GM23248 (cell line): ENCODE results near the gene GRB14. TPM values are rescaled to one million over a fixed set of nuclear protein-coding genes. Genes with fewer than 3 reads are reported as not detected.

Experiments used
- DNase-seq: peaks from one replicate; pipeline ENCODE4 v3.0.0-alpha.2; 2015
- H2AFZ ChIP-seq: fragments of 200-600 bp; sonication (generic); 2 replicates; pipeline ENCODE4 v1.6.1; 2016; ENCODE audit warnings: antibody characterized with exemption
- H3F3A ChIP-seq: fragments of 200-600 bp; sonication (generic); 2 replicates; pipeline ENCODE4 v1.6.1; 2016; ENCODE audit warnings: mild to moderate bottlenecking, antibody characterized with exemption, mixed run types; ENCODE audit not compliant: insufficient read depth
- H3K27ac ChIP-seq: fragments of 200-600 bp; sonication (generic); 2 replicates; pipeline ENCODE4 v1.5.1; 2016; ENCODE audit warnings: mild to moderate bottlenecking
- H3K27me3 ChIP-seq: fragments of 200-600 bp; sonication (generic); replicated peaks from 2 replicates; pipeline ENCODE4 v1.6.1; 2016; ENCODE audit warnings: mild to moderate bottlenecking; ENCODE audit not compliant: insufficient read depth
- H3K36me3 ChIP-seq: fragments of 200-600 bp; sonication (generic); 2 replicates; pipeline ENCODE4 v1.6.1; 2016; ENCODE audit warnings: low read depth, mild to moderate bottlenecking
- H3K4me1 ChIP-seq: fragments of 200-600 bp; sonication (generic); 2 replicates; pipeline ENCODE4 v1.6.1; 2016; ENCODE audit warnings: mild to moderate bottlenecking; ENCODE audit not compliant: insufficient read depth
- H3K4me2 ChIP-seq: fragments of 200-600 bp; sonication (generic); one replicate; pipeline ENCODE4 v1.6.1; 2016; ENCODE audit warnings: mild to moderate bottlenecking; ENCODE audit not compliant: unreplicated experiment
- H3K4me3 ChIP-seq: fragments of 200-600 bp; sonication (generic); 2 replicates; pipeline ENCODE4 v1.5.1; 2016; ENCODE audit warnings: mild to moderate bottlenecking
- H3K79me2 ChIP-seq: fragments of 200-600 bp; sonication (generic); 2 replicates; pipeline ENCODE4 v1.6.1; 2016; ENCODE audit warnings: mild to moderate bottlenecking; ENCODE audit not compliant: insufficient read depth
- H3K9ac ChIP-seq: fragments of 200-600 bp; sonication (generic); 2 replicates; pipeline ENCODE4 v1.6.1; 2016; ENCODE audit warnings: mild to moderate bottlenecking
- H3K9me2 ChIP-seq: fragments of 200-600 bp; sonication (generic); 2 replicates; pipeline ENCODE4 v1.6.1; 2016; ENCODE audit warnings: mixed run types, mild to moderate bottlenecking, moderate library complexity; ENCODE audit not compliant: insufficient read depth
- H3K9me3 ChIP-seq: fragments of 200-600 bp; sonication (generic); one replicate; pipeline ENCODE4 v1.6.1; 2017; ENCODE audit warnings: low read depth
- H4K20me1 ChIP-seq: fragments of 200-600 bp; sonication (generic); 2 replicates; pipeline ENCODE4 v1.6.0; 2016; ENCODE audit not compliant: insufficient read depth
- EZH2 ChIP-seq: fragments of 200-600 bp; sonication (generic); IDR thresholded peaks from 2 replicates; pipeline ENCODE4 v1.6.1; 2018; ENCODE audit warnings: antibody characterized with exemption, mild to moderate bottlenecking; ENCODE audit not compliant: insufficient read depth, poor library complexity, severe bottlenecking
- EZH2phosphoT487 ChIP-seq: fragments of 200-600 bp; sonication (generic); IDR thresholded peaks from 2 replicates; pipeline ENCODE4 v1.6.1; 2018; ENCODE audit warnings: antibody characterized with exemption, moderate library complexity, mild to moderate bottlenecking, low read depth; ENCODE audit not compliant: insufficient read depth
- WGBS, 2 experiments: methylation state at CpG; one replicate each; pipeline ENCODE4 v1.1.6; 2015 to 2017; ENCODE audit warnings: low lambda C conversion rate in 2 of 2, low coverage in 1 of 2; ENCODE audit errors: missing lambda C conversion rate in 2 of 2; 5-methylcytosine and 5-hydroxymethylcytosine counted together
- in situ Hi-C: fragments of 300-500 bp; cut with MboI; formaldehyde crosslinking; loops from 2 replicates; pipeline ENCODE4 v1.15.0; 2020
- polyA plus RNA-seq: library from polyadenylated mRNA; unstranded; fragments of >200 nt; fragmentation: Nextera tagmentation; extraction: Ambion mirVana; gene quantifications from 2 replicates; pipeline ENCODE4 v1.2.1, GENCODE V29; 2016
- total RNA-seq: library from RNA; depleted of rRNA; stranded (reverse); fragments of >200 nt; shearing (Covaris generic); gene quantifications from 2 replicates; pipeline ENCODE4 v1.2.3, GENCODE V29; 2014

GRB14 gene
- total and polyA plus RNA-seq, 2 experiments from 2014 or later: 0.23 TPM; not detected in 1

DNA sequence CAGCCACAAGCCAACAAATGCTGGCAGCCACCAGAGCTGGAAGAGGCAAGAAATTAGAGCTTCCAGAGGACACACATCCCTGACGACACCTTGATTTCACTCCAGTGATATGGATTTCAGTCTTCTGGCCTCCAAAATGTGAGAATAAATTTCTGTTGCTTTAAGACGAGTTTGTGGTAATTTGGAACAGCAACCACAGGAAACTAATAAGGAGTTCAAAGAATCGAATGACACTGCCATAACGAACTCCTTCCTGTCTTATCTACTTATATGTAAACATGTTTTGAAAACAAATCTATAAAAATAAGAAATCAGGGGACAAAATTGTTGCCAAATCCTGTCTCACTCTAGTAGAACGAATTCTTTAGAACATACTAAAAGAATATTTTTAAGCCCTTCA is 75.8 kb downstream of the GRB14 start:
- Histone ChIP-seq H3K4me3 (no peak overlapping the region), H3K27me3 (peaks cover 35% of the 10 kb centered on the region), H3K9ac (no peak overlapping the region), H4K20me1 (no peaks in the 10 kb centered on the region), H3K27ac (no peak overlapping the region), H3K4me2 (no peak overlapping the region), H2AFZ (no peak overlapping the region), H3K4me1 (no peaks in the 10 kb centered on the region), H3K79me2 (no peaks in the 10 kb centered on the region), H3K9me2 (no peaks in the 10 kb centered on the region), H3F3A (peaks cover 5% of the 10 kb centered on the region; the same call in 1 of the 2 replicates), H3K9me3 (no peaks in the 10 kb centered on the region), H3K36me3 (no peaks in the 10 kb centered on the region)
- in situ Hi-C loops: no loop called here
- 64 to 65% methylated on average over 5 of the region's 5 CpGs for WGBS, 2 experiments
- no peak for DNase-seq
- no peak for TF ChIP-seq EZH2

GRCh38 chr2:164542581-164543021 is 78.7 kb downstream of the GRB14 start:
- H3F3A ChIP-seq: peaks cover 5% of the 10 kb centered on the region; the same call in 1 of the 2 replicates
- peaks cover 35% of the 10 kb centered on the region; the same call in 1 of the 2 replicates for H3K27me3 ChIP-seq
- no peak overlapping the region for H3K4me3 ChIP-seq
- peak; percentile 20 for DNase-seq
- WGBS, 2 experiments: 15 to 17% methylated on average over 2 of the region's 2 CpGs
- H3K36me3 ChIP-seq: no peaks in the 10 kb centered on the region
- no peak overlapping the region for H3K4me2 ChIP-seq
- no peak overlapping the region for H3K9ac ChIP-seq
- H3K79me2 ChIP-seq: no peaks in the 10 kb centered on the region
- no peaks in the 10 kb centered on the region for H3K4me1 ChIP-seq
- TF ChIP-seq EZH2 (no peak), EZH2phosphoT487 (0 out of 2 replicates have a peak, but pooled peaks have one; percentile 75)
- no peaks in the 10 kb centered on the region for H3K9me3 ChIP-seq
- H3K27ac ChIP-seq: no peak overlapping the region
- no peaks in the 10 kb centered on the region for H3K9me2 ChIP-seq
- no peaks in the 10 kb centered on the region for H4K20me1 ChIP-seq
- no peak overlapping the region for H2AFZ ChIP-seq
- in situ Hi-C loops: no loop called here

DNA sequence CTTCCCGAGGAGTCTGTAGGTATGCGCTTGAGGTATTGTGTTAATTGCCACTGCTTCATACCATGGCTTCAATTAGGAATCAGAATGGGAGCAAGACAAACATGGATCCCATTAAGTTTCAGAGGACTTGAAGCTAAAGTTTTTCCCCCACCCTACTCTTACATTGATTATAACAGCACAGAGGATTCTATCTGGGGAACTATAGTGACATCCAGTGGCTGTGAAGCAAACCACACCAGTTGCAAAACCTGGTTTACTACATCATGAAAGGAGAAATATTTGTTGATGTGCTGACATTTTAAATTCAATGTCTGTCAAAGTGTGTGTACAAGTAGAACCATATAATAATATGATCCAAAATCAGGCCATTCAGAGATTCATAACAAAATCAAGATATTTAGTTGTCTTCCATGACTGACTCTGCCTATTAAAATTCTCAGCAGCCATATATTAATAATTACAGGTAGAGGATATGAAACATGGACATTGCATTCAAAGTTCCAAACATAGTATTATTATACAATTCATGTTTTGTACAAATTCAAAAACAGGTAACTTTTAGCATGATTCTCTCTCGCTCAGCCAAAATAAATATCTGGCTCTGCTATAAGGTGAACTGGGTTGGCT is 82.9 kb downstream of the GRB14 start:
- no peak overlapping the region for H3K27ac ChIP-seq
- no peaks in the 10 kb centered on the region for H3K9me3 ChIP-seq
- H3F3A ChIP-seq: peaks cover 5% of the 10 kb centered on the region; the same call in 1 of the 2 replicates
- H3K9ac ChIP-seq: no peak overlapping the region
- no peaks in the 10 kb centered on the region for H3K79me2 ChIP-seq
- H4K20me1 ChIP-seq: no peaks in the 10 kb centered on the region
- in situ Hi-C loops: no loop called here
- H3K36me3 ChIP-seq: no peaks in the 10 kb centered on the region
- no peak overlapping the region for H2AFZ ChIP-seq
- H3K4me2 ChIP-seq: no peak overlapping the region
- H3K4me1 ChIP-seq: no peaks in the 10 kb centered on the region
- DNase-seq: peak; percentile 69
- TF ChIP-seq EZH2 (no peak), EZH2phosphoT487 (no peak)
- H3K9me2 ChIP-seq: no peaks in the 10 kb centered on the region
- no peak overlapping the region for H3K4me3 ChIP-seq
- WGBS, 2 experiments: 48 to 55% methylated on average over 3 of the region's 3 CpGs
- peaks cover 15% of the 10 kb centered on the region; the same call in 1 of the 2 replicates for H3K27me3 ChIP-seq

DNA sequence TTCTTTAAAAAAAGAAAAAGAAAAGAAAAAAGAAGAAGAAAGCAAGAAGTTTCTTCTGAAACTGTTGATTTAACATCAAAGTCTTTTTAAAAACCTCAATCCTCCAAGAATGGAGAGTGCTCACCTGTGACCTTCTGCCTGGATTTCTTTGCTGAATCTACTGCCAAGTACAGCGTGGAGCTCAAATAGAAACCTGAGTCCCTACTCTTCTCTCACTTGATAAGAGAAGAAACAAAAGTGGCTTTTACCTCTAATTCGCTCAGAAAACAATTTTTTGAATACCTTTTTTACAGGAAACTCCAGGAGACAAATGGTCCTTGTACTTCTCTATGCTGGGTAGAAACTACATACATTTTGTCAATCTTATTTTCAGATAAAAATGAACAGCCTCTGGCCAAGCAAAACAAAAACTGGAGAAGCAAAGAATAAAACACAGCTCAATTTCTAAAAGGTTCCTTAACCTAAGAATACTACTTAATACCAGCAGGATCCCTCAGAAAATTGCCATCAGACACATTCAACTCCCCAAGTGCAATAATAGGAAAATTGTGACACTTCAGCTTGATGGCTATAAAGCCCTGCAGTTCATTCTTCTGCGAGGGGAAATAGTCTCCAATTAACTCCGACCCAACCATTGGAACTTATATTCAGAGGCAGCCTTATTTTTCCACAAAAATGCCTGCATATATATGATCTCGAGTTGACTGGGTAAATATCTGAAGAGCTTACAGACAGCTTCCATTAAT is 85.8 kb downstream of the GRB14 start:
- WGBS, 2 experiments: 60% methylated on average over 5 of the region's 5 CpGs

More for the DNA sequence above, 85.8 kb downstream of the GRB14 start:
- H3K9me2 ChIP-seq: no peaks in the 10 kb centered on the region
- H3K4me2 ChIP-seq: no peak overlapping the region
- H3K36me3 ChIP-seq: no peaks in the 10 kb centered on the region
- no peaks in the 10 kb centered on the region for H4K20me1 ChIP-seq
- no peak overlapping the region for H2AFZ ChIP-seq
- H3K27me3 ChIP-seq: peaks cover 20% of the 10 kb centered on the region
- no peaks in the 10 kb centered on the region for H3K79me2 ChIP-seq
- H3K4me1 ChIP-seq: no peaks in the 10 kb centered on the region
- no peaks in the 10 kb centered on the region for H3K9me3 ChIP-seq
- no peak overlapping the region for H3K9ac ChIP-seq
- no peak overlapping the region for H3K27ac ChIP-seq
- TF ChIP-seq EZH2phosphoT487: no peak
- no peak for TF ChIP-seq EZH2
- H3F3A ChIP-seq: no peaks in the 10 kb centered on the region
- DNase-seq: no peak
- H3K4me3 ChIP-seq: no peak overlapping the region
- in situ Hi-C loops: no loop called here
